HEK293 (cell line): Measurements from ENCODE around the gene YJU2.

Experiments
- SETDB1 ChIP-seq: IDR thresholded peaks from one replicate; pipeline ENCODE4 v1.6.1; 2017; ENCODE audit warnings: mild to moderate bottlenecking, low read length, moderate library complexity, mixed read lengths; ENCODE audit not compliant: insufficient read length
- SP2 ChIP-seq: fragments of 450-650 bp; formaldehyde crosslinking; IDR thresholded peaks from 2 replicates; pipeline ENCODE4 v1.5.1; 2016; ENCODE audit warnings: missing biosample characterization, missing genetic modification characterization
- ZNF239 ChIP-seq: fragments of 450-650 bp; formaldehyde crosslinking; IDR thresholded peaks from 2 replicates; pipeline ENCODE4 v1.5.1; 2016; ENCODE audit warnings: missing biosample characterization, missing genetic modification characterization
- ZNF311 ChIP-seq: fragments of 450-650 bp; formaldehyde crosslinking; IDR thresholded peaks from 2 replicates; pipeline ENCODE4 v1.5.1; 2017; ENCODE audit warnings: missing biosample characterization, missing genetic modification characterization, borderline replicate concordance
- ZNF768 ChIP-seq: fragments of 450-650 bp; formaldehyde crosslinking; IDR thresholded peaks from 2 replicates; pipeline ENCODE4 v1.5.1; 2018; ENCODE audit warnings: missing biosample characterization, mild to moderate bottlenecking, missing genetic modification characterization
- TF ChIP-seq, protein P1 (sequence below): fragments of 450-650 bp; formaldehyde crosslinking; IDR thresholded peaks from 2 replicates; pipeline ENCODE4 v1.5.1; 2016; ENCODE audit warnings: missing biosample characterization, missing genetic modification characterization

DNA sequence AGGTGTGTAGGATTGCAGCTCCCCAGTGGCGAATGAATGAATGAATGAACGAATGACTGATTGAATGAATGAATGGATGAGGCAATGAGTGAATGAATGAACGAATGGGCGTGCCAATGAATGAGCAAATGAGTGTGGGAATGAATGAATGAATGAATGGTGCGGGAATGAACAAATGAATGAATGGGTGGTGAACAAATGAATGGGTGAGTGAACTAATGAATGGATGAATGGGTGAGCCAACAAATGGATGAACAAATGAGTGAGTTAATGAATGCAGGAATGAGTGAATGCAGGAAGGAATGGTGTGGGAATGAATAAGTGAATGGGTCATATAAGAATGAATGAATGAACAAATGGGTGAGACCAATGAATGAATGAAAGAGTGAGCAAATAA, 49.7 kb upstream of the YJU2 start:
- no peak for TF ChIP-seq ZNF311 (tag by site-specific recombination)
- TF ChIP-seq, protein P1, sequence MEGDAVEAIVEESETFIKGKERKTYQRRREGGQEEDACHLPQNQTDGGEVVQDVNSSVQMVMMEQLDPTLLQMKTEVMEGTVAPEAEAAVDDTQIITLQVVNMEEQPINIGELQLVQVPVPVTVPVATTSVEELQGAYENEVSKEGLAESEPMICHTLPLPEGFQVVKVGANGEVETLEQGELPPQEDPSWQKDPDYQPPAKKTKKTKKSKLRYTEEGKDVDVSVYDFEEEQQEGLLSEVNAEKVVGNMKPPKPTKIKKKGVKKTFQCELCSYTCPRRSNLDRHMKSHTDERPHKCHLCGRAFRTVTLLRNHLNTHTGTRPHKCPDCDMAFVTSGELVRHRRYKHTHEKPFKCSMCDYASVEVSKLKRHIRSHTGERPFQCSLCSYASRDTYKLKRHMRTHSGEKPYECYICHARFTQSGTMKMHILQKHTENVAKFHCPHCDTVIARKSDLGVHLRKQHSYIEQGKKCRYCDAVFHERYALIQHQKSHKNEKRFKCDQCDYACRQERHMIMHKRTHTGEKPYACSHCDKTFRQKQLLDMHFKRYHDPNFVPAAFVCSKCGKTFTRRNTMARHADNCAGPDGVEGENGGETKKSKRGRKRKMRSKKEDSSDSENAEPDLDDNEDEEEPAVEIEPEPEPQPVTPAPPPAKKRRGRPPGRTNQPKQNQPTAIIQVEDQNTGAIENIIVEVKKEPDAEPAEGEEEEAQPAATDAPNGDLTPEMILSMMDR (tag by site-specific recombination), result no peak
- TF ChIP-seq ZNF768 (tag by site-specific recombination), result no peak
- no peak for TF ChIP-seq SP2 (tag by site-specific recombination)
- no peak for TF ChIP-seq ZNF239
- no peak for TF ChIP-seq SETDB1
